ENCODE data around the gene PLCXD1. TPM values are rescaled to one million over a fixed set of nuclear protein-coding genes. Genes with fewer than 3 reads are reported as not detected.
"Not testable (repeated sequence)": the region's sequence is repeated elsewhere in the genome, so short reads cannot be mapped to it uniquely, and the experiment has no call there.

The PLCXD1 gene
- total RNA-seq = 2.0 and 4.9 TPM in 2 replicates
- 3.5 TPM for polyA plus RNA-seq (2012)

DNA sequence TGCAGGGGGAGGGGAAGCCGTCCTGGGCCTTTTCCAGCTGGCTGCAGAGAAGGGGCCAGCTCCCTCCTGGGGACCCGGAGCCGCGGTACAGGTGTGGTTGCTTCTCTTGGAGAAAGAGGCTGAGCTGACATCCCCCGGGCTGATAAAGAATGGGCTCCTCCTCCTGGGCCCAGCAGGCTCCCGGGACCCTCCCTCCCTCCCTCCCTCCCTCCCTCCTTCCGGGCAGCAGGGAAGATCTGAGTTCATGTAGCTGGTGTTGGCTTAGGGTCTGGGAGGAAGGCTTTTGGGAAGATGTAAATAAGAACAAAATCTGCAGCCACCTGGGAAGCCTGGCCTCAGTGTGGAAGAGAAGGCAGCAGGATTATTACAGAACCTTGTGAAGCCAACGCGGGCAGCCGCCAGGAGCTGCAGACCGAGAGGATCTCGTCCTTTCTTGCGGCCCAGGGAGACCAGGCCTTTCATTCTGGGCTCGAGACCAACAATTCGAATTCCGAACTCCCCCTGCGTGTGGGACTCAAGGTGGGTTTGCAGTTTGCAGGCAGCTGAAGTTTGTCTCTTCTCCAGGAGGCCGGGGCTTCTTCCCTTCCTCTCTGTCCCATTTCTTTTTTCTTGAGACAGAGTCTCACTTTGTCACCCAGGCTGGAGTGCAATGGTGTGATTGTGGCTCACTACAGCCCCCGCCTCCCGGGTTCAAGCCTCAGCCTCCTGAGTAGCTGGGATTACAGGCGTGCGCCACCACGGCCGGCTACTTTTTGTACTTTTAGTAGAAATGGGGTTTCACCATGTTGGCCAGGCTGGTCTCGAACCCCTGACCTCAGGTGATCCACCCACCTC lies at the start of gene PLCXD1:
TSS of gene PLCXD1 (plus strand) at position 216 of the 834 bp plus-strand sequence. CDS start 2,807 bp downstream, outside the sequence.
- no peak for DNase-seq (ENCODE audit: low read depth)

GRCh38 chrX:231637-232277 lies 49.4 kb upstream of the PLCXD1 start:
- not testable (repeated sequence) for DNase-seq (ENCODE audit: low read depth)

- not testable (repeated sequence) for DNase-seq (ENCODE audit: low read depth)
Observed at GRCh38 chrX:232278-232655, 48.9 kb upstream of the PLCXD1 start.

DNA sequence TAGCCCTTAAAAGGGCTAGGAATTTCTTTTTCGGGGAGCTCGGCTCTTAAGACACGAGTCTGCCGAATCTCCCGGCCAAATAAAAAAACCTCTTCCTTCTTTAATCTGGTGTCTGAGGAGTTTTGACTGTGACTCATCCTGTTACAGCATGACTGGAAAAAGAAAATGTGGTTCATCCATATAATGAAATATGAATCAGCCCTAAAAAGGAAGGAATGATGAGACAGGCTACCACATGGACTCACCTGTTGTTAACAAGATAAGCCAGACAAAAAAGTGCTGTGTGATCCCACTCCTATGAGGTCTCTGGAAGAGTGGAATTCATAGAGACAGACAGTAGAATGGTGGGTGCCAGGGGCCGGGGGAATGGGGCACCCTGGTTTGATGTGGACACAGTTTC lies 45.0 kb upstream of the PLCXD1 start:
- DNase-seq (ENCODE audit: low read depth) = not testable (repeated sequence)

- DNase-seq (ENCODE audit: low read depth) = no peak
Observed at GRCh38 chrX:250965-251364, 30.2 kb upstream of the PLCXD1 start.

DNA sequence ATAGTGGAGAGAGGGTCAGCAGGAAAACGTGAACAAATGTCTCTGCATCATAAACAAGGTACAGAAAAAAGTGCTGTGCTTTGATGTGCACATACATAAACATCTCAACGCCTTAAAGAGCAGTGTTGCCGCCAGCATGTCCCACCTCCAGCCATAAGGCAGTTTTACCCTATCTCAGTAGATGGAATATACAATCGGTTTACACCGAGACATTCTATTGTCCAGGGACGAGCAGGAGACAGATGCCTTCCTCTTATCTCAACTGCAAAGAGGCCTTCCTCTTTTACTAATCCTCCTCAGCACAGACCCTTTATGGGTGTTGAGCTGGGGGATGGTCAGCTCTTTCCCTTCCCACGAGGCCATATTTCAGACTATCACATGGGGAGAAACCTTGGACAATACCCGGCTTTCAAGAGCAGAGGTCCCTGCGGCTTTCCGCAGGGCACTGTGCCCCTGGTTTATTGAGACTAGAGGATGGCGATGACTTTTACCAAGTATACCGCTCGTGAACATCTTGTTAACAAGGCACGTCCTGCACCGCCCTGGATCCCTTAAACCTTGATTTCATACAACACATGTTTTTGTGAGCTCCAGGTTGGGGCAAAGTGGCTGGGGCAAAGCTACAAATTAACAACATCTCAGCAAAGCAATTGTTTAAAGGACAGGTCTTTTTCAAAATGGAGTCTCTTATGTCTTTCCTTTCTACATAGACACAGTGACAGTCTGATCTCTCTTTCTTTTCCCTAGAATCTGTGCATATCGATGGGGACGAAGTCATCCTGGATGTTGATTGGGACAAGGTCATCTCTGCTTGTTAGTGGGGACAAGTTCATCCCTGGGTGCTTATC lies 29.6 kb upstream of the PLCXD1 start:
- DNase-seq (ENCODE audit: low read depth) = not testable (repeated sequence)

DNA sequence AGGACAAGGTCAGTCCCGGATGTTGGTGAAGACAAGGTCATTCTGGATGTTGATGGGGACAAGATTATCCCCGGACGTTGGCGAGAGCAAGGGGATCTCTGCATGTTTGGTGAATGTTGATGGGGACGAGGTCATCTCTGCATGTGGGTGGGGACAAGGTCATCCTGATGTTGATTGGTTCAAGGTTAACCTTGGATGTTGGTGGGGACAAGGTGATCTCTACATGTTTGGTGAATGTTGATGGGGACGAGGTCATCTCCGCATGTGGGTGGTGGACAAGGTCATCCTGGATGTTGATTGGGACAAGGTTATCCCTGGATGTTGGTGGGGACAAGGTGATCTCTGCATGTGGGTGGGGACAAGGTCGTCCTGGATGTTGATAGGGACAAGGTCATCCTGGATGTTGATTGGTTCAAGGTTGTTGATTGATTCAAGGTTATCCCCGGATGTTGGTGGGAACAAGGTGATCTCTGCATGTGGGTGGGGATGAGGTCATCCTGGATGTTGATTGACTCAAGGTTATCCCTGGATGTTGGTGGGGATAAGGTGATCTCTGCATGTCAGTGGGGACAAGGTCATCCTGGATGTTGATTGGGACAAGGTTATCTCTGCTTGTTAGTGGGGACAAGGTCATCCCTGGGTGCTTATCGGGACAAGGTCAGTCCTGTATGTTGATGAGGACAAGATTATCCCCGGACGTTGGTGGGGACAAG lies 28.8 kb upstream of the PLCXD1 start:
- DNase-seq (ENCODE audit: low read depth) = no peak

GRCh38 chrX:252957-253291 lies 28.3 kb upstream of the PLCXD1 start:
- DNase-seq (ENCODE audit: low read depth) = no peak

DNA sequence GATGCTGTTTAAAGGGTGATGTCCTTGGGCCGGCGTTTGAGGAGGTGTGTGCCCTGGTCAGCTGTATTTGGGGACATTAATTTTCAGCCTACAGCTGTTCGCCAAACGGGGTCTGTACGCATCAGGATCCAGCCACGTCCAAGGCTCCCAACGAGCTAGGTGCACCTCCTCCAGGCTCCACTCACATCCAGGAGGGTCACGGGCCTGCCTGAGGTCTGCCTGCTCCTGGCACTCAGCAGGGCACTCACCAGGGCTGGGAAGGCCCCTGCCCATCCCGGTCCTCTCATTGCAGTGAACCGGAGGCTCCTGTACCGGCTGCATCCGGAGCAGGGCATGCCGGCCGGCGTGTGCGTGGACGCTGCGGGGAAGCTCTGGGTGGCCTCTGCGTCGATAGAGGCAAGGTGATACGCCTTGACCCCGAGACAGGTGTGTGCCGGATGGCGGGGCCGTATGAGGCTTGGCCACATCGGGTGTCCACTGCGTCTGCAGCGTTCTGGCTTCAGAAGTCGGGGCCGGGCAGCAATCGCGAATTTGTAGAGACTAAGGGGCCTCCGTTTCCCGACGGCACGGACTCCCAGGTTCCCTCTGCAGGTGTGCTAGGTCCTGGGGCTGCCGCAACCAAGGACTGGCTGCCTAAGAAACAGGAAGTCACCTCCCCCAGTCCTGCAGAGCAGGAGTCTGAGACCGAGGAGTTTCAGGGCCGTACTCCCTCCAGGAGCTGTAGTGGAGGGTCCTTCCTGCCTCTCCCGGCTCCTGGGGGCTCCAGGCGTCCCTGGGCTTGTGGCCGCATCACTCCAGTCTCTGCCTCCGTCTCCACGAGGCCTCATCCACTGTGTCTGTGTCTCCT lies 27.5 kb upstream of the PLCXD1 start:
- DNase-seq (ENCODE audit: low read depth) = no peak

DNA sequence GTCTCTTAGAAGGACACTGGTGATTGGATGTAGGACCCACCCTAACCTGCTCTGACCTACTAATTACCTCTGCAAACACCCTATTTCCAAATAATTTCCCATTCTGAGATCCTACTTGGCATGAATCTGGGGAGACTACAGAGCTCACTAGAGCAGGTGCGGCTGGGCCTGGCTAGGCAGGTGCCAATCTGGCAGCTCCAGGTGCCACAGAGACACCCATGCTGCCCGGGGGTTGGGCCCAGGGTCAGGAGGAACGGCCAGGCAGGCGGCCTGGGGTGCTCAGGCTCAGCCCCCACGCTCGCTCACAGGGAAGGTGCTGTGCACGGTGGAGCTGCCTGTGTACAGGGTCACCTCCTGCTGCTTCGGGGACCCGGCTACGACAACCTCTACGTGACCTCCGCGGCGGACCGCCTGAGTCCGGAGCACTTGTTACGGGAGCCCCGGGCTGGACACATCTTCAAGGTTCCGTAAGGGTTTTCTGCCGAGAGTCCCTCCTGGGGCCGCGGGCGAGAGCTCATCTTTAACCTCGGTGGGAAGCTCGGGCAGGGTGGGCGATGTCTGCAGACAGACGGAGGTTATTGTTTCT lies 26.5 kb upstream of the PLCXD1 start:
- DNase-seq (ENCODE audit: low read depth) = no peak

- DNase-seq (ENCODE audit: low read depth) = no peak
Observed at GRCh38 chrX:255923-256331, 25.3 kb upstream of the PLCXD1 start.

DNA sequence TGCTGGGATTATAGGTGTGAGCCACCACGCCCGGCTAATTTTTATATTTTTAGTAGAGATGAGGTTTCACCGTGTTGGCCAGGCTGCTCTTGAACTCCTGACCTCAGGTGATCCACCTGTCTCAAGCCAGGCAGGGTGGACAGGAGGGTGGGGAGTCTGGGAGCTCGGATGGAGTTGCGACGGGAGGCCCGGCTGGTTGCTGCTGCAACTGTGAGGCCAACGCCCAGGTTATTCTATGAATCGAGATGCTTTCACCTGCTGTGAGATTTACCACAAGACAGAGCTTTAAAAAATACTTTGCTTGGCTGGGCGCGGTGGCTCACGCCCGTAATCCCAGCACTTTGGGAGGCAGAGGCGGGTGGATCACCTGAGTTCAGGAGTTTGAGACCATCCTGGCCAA lies 24.1 kb upstream of the PLCXD1 start:
- DNase-seq (ENCODE audit: low read depth) = not testable (repeated sequence)

DNA sequence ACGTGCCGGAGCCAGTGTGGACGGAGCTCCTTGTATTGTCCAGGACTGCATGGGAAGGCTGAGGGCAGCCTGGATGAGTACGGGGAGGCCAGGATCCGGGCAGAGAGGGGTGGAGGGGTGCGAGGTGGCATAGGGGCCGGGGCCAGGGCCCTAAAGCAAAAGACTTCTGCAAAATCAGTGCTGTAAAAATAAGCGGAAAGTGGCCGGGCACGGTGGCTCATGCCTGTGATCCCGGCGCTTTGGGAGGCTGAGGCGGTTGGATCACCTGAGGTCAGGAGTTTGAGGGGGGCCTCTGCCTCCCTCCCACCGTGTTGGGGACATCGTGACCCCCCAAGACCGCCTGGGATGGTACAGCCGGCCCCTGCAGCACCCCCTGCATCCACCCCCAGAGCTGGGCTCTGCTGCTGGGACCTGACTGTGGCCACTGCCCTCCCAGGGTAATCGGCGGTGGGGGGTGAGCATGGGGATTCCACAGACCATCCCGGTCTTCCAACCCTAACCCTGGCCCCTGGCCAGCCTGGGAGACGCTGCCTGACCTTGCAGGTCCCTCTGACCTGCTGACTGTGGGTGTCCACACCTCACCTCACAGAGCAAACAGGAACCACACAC lies 23.4 kb upstream of the PLCXD1 start:
- DNase-seq (ENCODE audit: low read depth) = no peak

DNA sequence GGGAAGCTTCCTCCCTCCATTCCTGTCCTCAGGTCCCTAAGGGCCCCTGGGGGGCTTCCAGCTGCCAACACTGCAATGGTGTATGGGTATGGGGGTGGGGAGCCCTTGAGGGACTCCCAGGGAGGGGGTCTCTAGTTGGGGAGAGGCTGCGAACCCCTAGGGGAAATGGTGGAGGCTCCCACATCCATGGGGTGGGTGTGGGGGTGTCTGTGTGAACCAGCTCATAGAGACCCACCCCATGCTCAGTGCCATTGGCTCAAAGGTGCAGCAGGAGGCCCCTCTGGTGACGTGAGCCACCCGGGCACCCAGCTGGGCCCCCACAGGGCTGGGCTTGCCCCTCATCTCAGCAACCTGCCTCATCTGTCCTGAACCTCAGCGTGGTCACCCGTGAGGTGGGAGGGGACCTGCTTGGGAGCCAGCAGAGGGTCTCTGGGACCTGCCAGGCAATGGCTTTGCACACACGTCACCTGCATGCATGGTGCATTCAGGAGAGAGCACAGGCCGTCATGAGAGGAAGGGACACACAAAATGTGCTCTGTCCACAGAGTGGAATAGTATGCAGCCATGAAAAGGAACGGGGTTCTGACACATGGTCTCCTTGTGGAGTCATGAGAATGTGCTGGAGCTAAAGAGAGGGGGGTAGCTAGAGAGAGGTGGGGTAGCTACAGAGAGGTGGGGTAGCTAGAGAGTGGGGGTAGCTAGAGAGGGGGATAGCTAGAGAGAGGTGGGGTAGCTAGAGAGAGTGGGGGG lies 22.7 kb upstream of the PLCXD1 start:
- no peak for DNase-seq (ENCODE audit: low read depth)

GRCh38 chrX:259692-260355 lies 21.4 kb upstream of the PLCXD1 start:
- no peak for DNase-seq (ENCODE audit: low read depth)

GRCh38 chrX:261167-261918 lies 19.8 kb upstream of the PLCXD1 start:
- DNase-seq (ENCODE audit: low read depth) = peak; percentile 11

GRCh38 chrX:261919-262352 lies 19.2 kb upstream of the PLCXD1 start:
- DNase-seq (ENCODE audit: low read depth) = no peak

All from myocyte (in vitro differentiated cells).